ENCODE data around the gene CRISPLD2.
"Not testable (repeated sequence)": the region's sequence is repeated elsewhere in the genome, so short reads cannot be mapped to it uniquely, and the experiment has no call there.

The CRISPLD2 gene

GRCh38 chr16:84937196-84938005, 117.6 kb downstream of the CRISPLD2 start:
- DNase-seq, result no peak
- TF ChIP-seq GATA1 (IDR thresholded peaks at IDR 0.05; ENCODE audit: low read depth, low read length) (no peak), POLR2A (IDR thresholded peaks at IDR 0.05; ENCODE audit: low read length) (no peak)

GRCh38 chr16:84938616-84939015, 118.8 kb downstream of the CRISPLD2 start:
- not testable (repeated sequence) for DNase-seq

GRCh38 chr16:84940670-84941551, 121.1 kb downstream of the CRISPLD2 start:
- no peak for DNase-seq
- no peak for TF ChIP-seq GATA1 (IDR thresholded peaks at IDR 0.05; ENCODE audit: low read depth, low read length)
- no peak for TF ChIP-seq POLR2A (IDR thresholded peaks at IDR 0.05; ENCODE audit: low read length)

- no peak for TF ChIP-seq GATA1 (IDR thresholded peaks at IDR 0.05; ENCODE audit: low read depth, low read length)
- no peak for TF ChIP-seq POLR2A (IDR thresholded peaks at IDR 0.05; ENCODE audit: low read length)
- no peak for DNase-seq
Observed at GRCh38 chr16:84941921-84942320, 122.1 kb downstream of the CRISPLD2 start.

- no peak for DNase-seq
- TF ChIP-seq POLR2A (IDR thresholded peaks at IDR 0.05; ENCODE audit: low read length) (no peak), GATA1 (IDR thresholded peaks at IDR 0.05; ENCODE audit: low read depth, low read length) (no peak)
Observed at GRCh38 chr16:84942786-84943185, 123.0 kb downstream of the CRISPLD2 start.

GRCh38 chr16:84943620-84944019, 123.8 kb downstream of the CRISPLD2 start:
- TF ChIP-seq GATA1 (IDR thresholded peaks at IDR 0.05; ENCODE audit: low read depth, low read length) (no peak), POLR2A (IDR thresholded peaks at IDR 0.05; ENCODE audit: low read length) (no peak)
- no peak for DNase-seq

- no peak for TF ChIP-seq GATA1 (IDR thresholded peaks at IDR 0.05; ENCODE audit: low read depth, low read length)
- DNase-seq, result no peak
Observed at GRCh38 chr16:84947022-84947421, 127.2 kb downstream of the CRISPLD2 start.

- TF ChIP-seq GATA1 (IDR thresholded peaks at IDR 0.05; ENCODE audit: low read depth, low read length), result no peak
- no peak for TF ChIP-seq POLR2A (IDR thresholded peaks at IDR 0.05; ENCODE audit: low read length)
- no peak for DNase-seq
Observed at GRCh38 chr16:84947996-84948850, 128.4 kb downstream of the CRISPLD2 start.

- no peak for DNase-seq
- TF ChIP-seq GATA1 (IDR thresholded peaks at IDR 0.05; ENCODE audit: low read depth, low read length), result no peak
- no peak for TF ChIP-seq POLR2A (IDR thresholded peaks at IDR 0.05; ENCODE audit: low read length)
Observed at GRCh38 chr16:84948851-84949610, 129.2 kb downstream of the CRISPLD2 start.

GRCh38 chr16:84949772-84950436, 130.1 kb downstream of the CRISPLD2 start:
- TF ChIP-seq POLR2A (IDR thresholded peaks at IDR 0.05; ENCODE audit: low read length) (no peak), GATA1 (IDR thresholded peaks at IDR 0.05; ENCODE audit: low read depth, low read length) (no peak)
- no peak for DNase-seq

- TF ChIP-seq GATA1 (IDR thresholded peaks at IDR 0.05; ENCODE audit: low read depth, low read length) (no peak), POLR2A (IDR thresholded peaks at IDR 0.05; ENCODE audit: low read length) (no peak)
- peak; percentile 36 to 47 for DNase-seq
Observed at GRCh38 chr16:84950906-84951305, 131.1 kb downstream of the CRISPLD2 start.

- peak; percentile 72 for TF ChIP-seq GATA1 (IDR thresholded peaks at IDR 0.05; ENCODE audit: low read depth, low read length)
- no peak for TF ChIP-seq POLR2A (IDR thresholded peaks at IDR 0.05; ENCODE audit: low read length)
- DNase-seq, result peak; percentile 91 to 96
Observed at GRCh38 chr16:84952335-84953189, 132.8 kb downstream of the CRISPLD2 start.

Measured in erythroblast (primary cell).